NCI-H460 (cell line): ENCODE results near the gene PAQR5. TPM values are rescaled to one million over a fixed set of nuclear protein-coding genes. Genes with fewer than 3 reads are reported as not detected.
"Not testable (repeated sequence)": the region's sequence is repeated elsewhere in the genome, so short reads cannot be mapped to it uniquely, and the experiment has no call there.

Source experiments
- DNase-seq: peaks from one replicate; pipeline ENCODE4 v3.0.0-alpha.2; 2016; ENCODE audit warnings: low read depth; ENCODE audit errors: extremely low read depth
- total RNA-seq: library from RNA; depleted of rRNA; stranded (reverse); fragments of >200 nt; shearing (Covaris generic); gene quantifications from 2 replicates; pipeline ENCODE4 v1.2.3, GENCODE V29; 2014

PAQR5 gene
- total RNA-seq, 1 experiment from 2014 or later: 8.8 TPM

DNA sequence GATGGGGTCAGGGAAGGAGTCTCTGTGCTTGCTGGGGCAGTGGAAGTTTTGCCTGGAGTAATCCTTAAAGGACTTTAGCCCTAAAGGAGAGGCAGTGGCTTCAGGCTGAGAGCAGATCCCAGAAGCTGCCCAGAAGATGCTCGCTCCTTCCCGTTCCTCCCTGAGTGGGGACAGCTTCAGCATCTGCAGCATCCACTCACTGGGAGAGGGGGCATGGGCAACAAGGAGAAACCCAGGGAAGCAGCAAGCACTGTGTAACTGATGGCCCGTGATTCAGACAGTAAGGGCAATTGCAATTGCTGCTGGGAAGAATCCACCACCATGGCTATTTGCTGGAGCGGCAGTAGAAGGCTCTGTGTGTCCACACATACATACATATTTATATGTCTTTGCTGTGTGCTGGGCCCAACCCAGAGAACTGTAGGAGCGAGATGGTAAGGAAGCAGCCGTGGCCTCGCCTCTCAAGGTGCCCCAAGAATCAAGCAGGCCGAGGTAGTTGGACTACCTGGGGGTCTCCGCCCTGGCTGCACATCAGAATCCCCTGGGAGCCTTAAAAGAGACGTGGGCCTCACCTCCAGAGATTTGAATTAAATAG lies 5.8 kb upstream of the PAQR5 start:
- no peak for DNase-seq

DNA sequence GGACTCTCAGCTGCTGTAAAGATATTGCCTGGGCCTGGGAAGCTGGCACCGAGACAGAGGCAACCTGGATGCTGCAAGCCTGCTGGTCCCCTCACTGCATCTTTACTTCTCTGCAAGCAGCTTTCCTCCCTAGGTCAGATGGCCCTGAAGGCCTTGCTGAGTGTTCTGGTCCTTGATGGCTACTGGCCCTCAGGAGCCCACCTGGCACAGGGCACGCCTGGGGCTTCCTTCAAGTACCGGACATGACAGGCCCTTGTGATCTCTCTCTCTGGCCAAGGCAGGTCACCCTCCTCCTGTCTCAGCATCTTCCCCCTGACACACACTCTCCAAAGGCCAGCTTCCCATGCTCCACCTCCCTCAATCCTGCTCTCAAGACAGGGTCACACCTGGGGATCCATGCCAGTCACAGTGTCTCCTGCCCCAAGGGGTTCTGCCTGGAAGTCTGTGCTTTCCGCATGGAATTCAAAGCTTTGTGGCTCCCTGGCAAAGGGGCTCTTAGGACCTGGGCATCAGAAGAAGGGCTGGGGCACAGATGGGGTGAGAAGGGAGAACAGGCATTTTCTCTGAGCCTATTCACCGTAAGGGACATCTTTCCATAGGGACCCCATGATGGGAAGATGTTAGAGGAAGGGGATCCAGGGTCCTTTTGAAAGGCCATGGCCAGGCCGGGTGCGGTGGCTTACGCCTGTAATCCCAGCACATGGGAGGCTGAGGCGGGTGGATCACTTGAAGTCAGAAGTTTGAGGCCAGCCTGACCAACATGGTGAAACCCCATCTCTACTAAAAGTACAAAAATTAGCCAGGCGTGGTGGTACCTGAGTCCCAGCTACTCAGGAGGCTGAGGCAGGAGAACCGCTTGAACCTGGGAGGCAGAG lies 4.7 kb upstream of the PAQR5 start:
- no peak for DNase-seq

DNA sequence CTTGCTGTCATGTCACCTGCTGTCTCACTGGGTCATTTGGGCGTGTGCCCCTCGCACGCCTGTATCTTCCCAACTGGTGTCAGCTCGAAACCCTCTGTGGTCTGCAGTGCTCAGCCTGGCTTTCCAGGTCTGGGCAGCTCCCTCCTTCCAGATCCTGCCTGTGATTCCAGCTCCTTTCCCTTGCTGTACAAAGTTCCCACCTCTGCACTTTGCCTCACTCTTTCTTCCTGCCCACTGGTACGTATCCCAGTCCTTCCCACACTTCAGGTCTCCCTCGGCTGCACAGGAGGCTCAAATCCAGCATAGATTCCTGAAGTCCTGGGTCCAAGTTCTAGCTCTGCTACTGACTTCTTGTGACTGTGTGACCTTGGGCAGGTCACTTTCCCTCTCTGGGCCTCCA lies 2.1 kb upstream of the PAQR5 start:
- no peak for DNase-seq

DNA sequence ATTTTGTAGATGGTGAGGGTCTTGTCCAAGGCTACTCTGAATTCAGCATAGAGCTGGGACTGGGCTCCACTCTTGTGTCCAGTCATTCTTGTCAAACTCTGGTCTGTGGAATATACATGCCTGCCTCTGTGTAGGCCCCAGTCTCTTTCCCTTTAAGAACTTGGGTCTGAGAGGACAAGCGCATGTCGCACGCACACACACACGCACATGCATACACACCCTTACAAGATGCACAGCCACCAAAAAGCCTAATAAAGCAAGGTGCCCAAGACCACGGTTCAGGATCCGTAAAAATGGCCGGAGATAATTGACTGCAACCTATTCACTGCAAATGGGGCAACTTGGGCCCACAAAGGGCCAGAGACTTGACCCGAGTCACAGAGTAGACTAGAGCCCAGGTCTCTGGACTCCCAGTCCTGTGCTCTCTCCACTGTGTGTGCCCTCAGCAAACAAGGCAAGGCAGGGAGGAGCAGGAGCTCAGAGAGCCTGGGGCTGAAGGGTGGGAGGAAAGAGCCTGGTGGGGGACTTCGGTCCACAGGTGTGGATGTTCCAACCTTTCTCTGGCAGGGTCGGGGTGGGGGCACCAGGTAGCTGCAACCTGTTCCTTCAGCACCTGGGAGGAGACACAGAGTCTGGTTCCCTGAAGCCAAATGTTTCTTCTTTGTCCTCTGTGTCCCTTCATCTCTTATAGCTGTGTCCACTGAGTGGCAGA lies 914 bp upstream of the PAQR5 start:
- DNase-seq: no peak

DNA sequence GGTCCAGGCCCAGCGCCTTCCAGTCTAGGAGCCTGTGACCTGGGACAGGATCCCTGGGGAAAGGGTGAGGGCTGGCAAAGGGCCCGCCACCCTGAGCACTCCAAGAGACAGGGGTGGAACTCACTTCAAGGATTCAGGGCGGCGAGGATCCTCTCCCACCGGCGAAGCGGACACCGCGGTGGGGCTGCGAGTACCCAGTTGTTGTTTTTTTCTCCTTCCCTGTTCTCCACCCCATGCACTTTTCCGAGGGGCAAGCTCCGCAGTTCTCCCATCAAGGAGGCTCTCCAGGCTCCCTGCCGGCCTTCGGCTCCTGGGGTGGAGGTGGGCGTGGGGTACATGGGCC lies 387 bp upstream of the PAQR5 start:
- DNase-seq: no peak

DNA sequence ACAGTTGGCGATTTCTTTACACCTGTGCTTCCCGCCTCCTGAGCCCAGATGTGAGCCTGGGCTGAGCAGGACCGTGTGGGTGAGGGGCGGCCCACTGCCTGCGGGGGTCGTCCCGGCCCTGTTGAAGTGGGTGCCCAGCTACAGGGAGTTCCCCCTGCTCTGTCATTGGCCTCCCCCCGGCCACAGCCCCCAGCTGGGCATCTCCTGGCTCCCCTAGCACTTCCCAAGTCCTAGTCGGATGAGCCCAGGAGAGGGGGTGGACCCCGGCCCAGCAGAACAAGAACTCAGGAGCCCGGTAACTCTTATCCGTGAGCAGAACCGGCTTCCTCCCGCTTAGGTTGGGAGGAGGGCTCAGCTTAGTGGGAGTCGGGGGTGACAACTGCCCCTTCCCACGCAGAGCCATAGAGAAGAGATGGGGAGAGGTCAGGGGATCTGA lies 757 bp downstream of the PAQR5 start:
- DNase-seq: no peak

DNA sequence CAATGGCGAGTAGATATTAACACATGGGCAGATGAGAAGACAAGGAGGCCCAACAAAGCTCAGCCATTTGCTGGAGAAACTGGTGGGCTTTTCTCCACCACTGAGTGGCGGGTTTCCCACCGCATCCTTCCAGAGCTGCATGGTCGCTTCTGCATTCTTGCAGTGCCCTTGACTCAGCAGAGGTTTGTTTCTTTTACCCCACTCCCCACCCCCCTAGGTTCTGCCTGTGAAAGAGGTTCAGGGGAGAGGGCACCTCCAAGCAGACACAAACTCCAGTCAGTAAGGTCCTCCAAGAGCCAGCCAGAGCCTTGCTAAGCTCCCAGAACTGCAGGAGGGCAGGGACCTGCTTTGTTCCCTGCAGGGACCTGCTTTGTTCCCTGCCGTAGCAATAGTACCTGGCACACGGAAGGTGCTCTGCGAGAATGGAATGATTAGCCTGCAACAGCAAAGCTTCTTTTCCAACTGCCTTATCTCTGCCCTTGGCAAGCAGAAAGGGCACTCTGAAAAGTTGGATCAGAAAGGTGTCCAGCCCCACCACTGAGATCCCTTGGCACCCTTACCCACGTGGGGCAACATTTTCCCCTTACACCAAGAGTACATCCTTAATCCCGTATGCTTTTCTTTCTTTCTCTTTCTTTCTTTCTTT lies 1.4 kb downstream of the PAQR5 start:
- DNase-seq: no peak

DNA sequence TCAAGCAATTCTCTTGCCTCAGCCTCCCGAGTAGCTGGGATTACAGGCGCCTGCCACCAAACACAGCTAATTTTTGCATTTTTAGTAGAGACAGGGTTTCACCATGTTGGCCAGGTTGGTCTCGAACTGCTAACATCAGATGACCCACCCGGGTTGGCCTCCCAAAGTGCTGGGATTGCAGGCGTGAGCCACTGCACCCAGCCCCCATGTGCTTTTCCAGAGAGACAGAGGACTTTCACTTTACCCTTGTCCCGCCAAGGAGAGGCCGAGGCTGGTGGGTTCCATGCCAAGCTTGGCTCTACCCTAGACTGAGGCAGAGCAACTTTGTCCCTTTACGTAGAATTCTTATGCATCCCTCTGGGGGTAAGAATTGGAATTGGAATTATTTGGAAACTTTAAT lies 2.4 kb downstream of the PAQR5 start:
- not testable (repeated sequence) for DNase-seq

DNA sequence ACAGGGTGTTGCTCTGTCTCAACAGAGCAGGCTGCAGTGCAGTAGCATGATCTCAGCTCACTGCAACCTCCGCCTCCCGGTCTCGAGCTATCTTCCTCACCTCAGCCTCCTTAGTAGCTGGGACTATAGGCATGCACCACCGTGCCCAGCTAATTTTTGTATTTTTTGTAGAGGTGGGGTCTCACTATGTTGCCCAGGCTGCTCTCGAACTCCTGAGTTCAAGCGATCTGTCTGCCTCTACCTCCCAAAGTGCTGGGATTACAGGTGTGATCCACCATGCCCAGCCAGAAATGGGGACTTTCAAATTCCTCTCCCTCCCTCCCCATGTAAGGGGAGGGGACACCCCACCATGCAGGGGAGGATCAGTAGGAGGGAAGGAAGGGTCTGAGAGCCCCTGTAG lies 3.4 kb downstream of the PAQR5 start:
- DNase-seq: not testable (repeated sequence)

DNA sequence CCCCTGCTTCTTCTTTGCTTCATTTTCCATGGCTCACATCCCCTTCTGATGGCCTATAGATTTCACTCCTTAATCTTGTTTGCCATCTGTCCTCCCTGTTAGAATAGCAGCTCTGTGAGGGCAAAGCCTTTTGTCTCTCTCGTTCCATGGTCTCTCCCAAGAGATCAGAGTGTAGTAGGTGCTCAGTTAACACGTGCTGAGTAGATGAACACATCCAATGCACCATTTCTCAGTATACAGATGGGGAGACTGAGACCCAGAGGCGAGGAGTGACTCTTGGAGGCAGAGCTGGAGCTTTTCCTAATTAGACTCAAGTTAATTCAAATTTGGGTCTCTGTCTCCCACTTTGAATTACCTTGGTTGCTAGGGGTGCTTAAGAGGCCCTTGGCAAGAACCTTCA lies 4.2 kb downstream of the PAQR5 start:
- no peak for DNase-seq

DNA sequence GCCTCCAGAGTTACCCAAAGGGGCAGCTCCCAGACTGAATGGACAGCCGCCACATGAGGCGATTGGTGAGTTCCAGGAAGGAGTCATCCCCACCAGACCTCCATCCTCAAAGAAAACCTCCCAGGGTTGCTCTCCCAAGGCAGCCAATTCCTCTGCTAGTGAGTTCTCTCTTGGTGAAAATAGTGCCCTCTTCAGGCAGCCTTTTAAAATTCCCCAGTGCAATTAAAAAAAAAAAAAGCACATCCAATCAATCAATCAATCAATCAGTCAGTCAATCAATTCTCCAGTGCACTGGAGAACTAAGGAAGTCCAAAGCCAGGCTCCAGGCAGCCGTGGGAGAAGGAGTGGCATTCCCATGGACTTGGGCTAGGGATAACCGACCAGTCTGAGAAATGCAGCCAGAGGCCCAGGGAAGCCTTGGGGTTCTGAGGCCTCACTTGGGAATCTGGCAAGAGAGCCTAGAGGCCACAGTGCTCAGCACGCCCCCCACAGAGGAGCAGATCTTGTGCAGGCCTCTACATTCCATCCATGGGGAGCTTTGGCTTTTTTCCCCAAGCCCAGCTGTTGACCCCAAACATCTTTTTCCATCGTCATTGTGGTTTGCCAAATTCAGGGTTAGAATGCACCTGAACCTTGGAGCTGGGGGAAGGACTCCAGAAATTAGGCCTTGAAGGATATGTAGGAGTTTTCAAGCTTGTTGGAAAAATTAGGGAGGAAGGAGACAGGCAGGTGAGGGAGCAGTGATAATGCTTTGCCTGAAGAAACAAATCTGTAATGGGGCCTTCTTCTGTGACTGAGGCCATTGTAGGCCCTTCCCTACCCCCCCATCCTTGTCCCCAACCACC lies 4.8 kb downstream of the PAQR5 start:
- DNase-seq: no peak

DNA sequence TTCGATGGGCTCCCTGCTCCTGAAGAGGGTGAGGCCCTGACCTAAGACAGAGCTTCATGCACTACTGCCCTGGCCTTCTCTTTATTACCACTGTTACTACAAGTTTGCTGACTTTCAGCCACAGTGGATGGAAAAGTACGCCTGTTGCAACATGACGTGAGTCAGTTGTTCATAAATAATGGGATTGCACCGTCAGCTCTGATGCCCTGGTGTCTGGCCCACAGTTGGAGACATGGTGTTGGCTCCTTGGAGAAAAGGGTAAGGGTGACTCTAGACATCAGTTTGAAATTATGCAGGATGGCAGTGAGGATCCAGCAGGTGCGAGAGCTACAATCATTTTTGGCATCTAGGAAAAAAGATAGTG lies 5.5 kb downstream of the PAQR5 start:
- no peak for DNase-seq

DNA sequence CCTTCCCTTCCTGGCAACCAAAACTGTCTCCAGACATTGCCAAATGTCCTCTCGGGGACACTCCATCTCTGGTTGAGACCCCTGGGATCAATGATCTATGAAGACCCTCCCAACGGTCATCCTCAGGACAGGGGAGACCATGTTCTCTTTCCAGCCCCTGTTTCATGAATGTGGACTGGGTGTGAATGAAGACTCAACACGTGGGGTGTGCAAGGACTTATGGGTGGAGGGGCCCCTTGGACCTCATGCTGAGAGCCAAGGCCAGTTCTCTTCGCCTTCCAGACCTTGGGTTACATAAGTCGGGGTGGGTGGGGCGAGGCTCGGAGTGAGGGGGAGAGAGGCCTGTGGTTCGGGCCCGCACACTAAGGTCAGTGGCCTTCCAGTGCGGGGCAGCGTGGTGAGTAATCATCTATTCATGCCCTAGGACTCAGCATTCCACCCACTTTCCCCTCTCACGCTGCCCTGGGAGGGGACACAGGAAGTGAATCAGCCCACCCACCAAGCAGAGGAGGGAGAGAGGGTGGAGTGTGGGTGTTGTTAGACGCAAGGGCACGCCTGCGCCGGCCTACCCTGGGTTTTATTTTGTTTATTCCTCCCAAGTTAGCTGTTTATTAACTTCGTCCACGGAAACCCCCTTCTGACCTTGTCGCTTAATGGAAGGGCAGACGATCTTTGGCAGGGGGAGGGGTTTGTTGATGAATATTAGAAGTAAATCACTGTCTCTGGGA lies 6.7 kb downstream of the PAQR5 start:
- no peak for DNase-seq

DNA sequence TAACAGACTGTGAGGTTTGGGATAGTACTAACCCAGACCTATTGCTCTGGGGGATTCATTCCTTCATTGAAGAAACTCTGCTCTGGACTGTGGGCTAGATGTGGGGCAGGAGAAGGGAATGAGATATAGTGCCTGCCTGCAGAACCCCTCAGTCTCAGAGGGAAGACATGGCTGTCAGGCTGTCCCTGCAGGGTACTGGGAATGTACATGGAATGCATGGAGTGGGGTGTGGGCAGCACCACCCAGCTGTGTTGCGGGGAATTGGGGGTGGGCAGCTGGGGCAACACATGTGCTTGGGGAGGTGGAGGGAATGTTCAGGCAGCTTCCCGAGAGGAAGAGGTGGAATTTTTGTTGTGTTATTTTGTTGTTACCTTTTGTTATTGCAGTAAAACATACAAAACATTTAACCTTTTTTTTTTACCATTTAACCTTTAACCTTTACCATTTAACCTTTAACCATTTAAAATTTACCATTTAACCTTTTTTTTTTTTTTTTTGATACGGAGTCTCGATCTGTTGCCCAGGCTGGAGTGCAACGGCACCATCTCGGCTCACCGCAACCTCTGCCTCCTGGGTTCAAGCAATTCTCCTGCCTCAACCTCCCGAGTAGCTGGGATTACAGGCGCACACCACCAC lies 7.3 kb downstream of the PAQR5 start:
- DNase-seq: no peak

DNA sequence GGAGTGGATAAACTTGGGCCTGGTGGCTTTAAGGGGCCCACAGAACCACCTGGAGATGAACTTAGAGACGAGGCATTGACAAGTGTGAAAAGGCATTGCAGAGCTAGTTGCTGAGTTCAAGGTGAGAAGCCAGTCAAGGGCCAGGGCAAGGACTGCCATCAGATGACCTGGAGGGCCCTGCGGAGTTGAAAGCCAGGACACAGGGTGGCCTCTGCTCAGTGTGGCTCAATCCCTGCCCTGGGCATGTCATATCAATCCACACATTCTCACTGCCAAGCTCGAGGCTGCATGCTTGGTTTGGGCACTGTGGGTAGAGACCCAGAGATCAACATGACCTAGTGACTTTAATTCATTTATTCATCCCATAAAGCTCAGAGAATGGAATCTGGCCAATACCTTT lies 9.2 kb downstream of the PAQR5 start:
- no peak for DNase-seq

DNA sequence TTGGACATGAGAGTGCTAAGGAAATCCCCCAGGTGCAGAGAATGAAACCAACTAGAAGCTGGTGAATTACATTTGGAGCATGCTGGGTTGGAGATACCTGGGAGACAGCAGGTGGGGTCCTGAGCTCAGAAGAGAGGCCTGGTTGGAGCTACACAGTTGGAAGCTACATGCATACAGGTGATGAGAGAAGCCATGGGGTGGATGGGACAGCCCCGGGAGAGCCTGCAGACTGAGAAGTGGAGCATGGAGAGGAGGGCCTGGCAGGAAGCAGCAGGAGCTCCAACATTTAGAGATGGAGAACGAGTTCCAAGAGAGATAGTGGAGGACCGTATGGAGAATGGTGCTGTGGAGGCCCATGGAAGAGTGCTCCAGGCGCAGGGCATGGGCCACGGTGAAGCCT lies 10.2 kb downstream of the PAQR5 start:
- no peak for DNase-seq

DNA sequence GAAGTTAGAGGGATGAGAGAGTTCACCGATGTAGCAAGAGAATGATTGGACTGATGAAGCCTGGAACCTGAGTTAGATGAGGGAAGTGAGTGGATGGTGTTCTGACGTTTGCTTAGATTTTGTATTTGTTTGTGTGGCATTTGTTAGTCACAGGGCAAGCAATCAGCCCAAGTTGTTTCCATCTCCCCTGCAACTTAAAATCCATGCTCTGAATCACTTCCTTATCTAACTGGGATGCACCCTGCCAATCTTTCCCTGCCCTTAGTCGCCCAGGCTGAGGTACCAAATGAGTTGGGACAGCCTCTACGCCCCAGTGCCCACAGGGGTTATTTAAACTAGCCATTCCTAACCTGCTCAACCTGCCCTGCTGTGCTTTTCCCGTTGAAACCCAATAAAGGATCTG lies 12.6 kb downstream of the PAQR5 start:
- no peak for DNase-seq

DNA sequence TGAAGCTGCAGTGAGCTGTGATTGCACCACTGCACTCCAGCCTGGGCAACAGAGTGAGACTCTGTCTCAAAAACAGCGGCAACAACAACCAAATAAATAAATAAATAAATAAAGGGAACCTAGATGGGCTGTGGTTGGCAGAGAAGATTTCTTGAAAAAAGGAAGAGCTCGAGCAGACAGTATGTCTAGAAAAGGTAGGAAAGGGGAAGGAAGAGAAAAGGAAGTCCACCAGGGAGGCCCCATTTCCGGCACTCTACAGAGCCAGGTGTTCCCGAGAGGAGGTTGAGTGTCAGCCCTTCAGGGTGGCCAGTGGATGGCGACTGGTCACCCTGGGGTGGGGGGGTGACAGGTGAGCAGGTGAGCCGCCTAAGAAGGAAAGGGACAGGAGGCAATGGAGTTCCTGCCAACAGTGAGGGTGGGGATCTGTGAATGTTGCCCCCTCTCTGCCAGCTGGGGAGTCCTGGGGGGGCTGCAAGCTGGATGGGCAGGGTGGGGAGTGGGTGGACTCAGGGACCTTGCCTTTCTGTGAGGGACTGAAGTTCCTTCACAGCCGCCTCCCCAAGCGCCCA lies 14.8 kb downstream of the PAQR5 start:
- DNase-seq: no peak

DNA sequence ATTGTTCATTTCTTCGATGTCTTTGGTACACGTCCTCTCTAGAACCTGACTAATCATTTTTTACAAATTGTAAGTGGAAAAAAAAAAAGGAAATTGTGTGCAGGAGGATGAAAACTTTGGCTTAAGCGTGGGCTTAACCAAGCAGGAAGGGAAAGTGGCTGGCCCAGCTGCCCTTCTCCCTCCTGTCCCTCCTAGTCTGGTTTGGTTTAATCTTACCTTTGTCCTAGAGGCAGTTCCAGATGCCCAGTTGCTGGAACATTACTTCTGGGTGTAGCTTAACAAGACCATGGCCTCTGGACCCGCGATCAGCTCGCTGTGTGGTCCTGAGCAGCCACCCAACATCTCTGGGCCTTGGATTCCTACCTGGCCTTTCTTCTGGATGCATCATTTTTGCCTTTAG lies 15.4 kb downstream of the PAQR5 start:
- DNase-seq: no peak
